ENCODE measurements around the gene LRP1B. TPM values are rescaled to one million over a fixed set of nuclear protein-coding genes. Genes with fewer than 3 reads are reported as not detected.

Gene LRP1B
- polyA plus RNA-seq, 1 of the 3 experiments (the other 2 are of a cell fraction) = 0.28 TPM

GRCh38 chr2:141515931-141516330, 614.9 kb downstream of the LRP1B start:
- no peaks in the 10 kb centered on the region for H3K9me2 ChIP-seq
- no peak for DNase-seq
- TF ChIP-seq TCF12 (IDR thresholded peaks at IDR 0.05) (peak; percentile 64), TEAD4 (IDR thresholded peaks at IDR 0.05; ENCODE audit: borderline replicate concordance, insufficient read depth) (0 out of 2 replicates have a peak, but pooled peaks have one; percentile 31), IRF3 (IDR thresholded peaks at IDR 0.05; ENCODE audit: low read depth, low read length) (no peak), RAD21 (IDR thresholded peaks at IDR 0.05; ENCODE audit: low read length) (no peak), MAX (IDR thresholded peaks at IDR 0.05; ENCODE audit: low read depth) (no peak), SIN3A (IDR thresholded peaks at IDR 0.05; ENCODE audit: borderline replicate concordance, low read depth, low read length) (no peak), EP300 (IDR thresholded peaks at IDR 0.05; ENCODE audit: borderline replicate concordance in 1 of 2, low read depth in 1 of 2, low read length in 1 of 2) (no peak), RCOR1 (IDR thresholded peaks at IDR 0.05; ENCODE audit: low read length) (no peak), RXRA (IDR thresholded peaks at IDR 0.05; ENCODE audit: borderline replicate concordance, low read depth) (no peak), USF1 (IDR thresholded peaks at IDR 0.05; ENCODE audit: borderline replicate concordance, low read depth) (no peak), GATA2 (CRISPR knock-in tag; IDR thresholded peaks at IDR 0.05) (no peak), NFIC (IDR thresholded peaks at IDR 0.05; ENCODE audit: borderline replicate concordance) (peak; percentile 49; the same call in 1 of the 2 replicates), ELF1 (IDR thresholded peaks at IDR 0.05) (no peak), REST (IDR thresholded peaks at IDR 0.05; ENCODE audit: low read depth, low read length) (no peak), NRF1 (IDR thresholded peaks at IDR 0.05; ENCODE audit: low read depth, low read length) (no peak), SMC3 (IDR thresholded peaks at IDR 0.05; ENCODE audit: low read depth, low read length) (no peak), FOXJ3 (CRISPR knock-in tag; IDR thresholded peaks at IDR 0.05) (no peak), MXI1 (IDR thresholded peaks at IDR 0.05; ENCODE audit: low read depth, low read length) (no peak), CHD2 (IDR thresholded peaks at IDR 0.05; ENCODE audit: low read length, partially characterized antibody) (no peak), JUND (IDR thresholded peaks at IDR 0.05) (0 out of 2 replicates have a peak, but pooled peaks have one; percentile 16), POLR2AphosphoS5 (IDR thresholded peaks at IDR 0.05; ENCODE audit: low read depth, low read length) (peak; percentile 34; the same call in 1 of the 2 replicates), TAF1 (IDR thresholded peaks at IDR 0.05; ENCODE audit: borderline replicate concordance, low read depth, low read length) (no peak), USF2 (IDR thresholded peaks at IDR 0.05; ENCODE audit: borderline replicate concordance, low read depth, low read length) (no peak)
- TF ChIP-seq, protein P1, sequence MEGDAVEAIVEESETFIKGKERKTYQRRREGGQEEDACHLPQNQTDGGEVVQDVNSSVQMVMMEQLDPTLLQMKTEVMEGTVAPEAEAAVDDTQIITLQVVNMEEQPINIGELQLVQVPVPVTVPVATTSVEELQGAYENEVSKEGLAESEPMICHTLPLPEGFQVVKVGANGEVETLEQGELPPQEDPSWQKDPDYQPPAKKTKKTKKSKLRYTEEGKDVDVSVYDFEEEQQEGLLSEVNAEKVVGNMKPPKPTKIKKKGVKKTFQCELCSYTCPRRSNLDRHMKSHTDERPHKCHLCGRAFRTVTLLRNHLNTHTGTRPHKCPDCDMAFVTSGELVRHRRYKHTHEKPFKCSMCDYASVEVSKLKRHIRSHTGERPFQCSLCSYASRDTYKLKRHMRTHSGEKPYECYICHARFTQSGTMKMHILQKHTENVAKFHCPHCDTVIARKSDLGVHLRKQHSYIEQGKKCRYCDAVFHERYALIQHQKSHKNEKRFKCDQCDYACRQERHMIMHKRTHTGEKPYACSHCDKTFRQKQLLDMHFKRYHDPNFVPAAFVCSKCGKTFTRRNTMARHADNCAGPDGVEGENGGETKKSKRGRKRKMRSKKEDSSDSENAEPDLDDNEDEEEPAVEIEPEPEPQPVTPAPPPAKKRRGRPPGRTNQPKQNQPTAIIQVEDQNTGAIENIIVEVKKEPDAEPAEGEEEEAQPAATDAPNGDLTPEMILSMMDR (IDR thresholded peaks at IDR 0.05) = no peak
- TF ChIP-seq, protein P2, sequence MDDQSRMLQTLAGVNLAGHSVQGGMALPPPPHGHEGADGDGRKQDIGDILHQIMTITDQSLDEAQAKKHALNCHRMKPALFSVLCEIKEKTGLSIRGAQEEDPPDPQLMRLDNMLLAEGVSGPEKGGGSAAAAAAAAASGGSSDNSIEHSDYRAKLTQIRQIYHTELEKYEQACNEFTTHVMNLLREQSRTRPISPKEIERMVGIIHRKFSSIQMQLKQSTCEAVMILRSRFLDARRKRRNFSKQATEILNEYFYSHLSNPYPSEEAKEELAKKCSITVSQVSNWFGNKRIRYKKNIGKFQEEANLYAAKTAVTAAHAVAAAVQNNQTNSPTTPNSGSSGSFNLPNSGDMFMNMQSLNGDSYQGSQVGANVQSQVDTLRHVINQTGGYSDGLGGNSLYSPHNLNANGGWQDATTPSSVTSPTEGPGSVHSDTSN (IDR thresholded peaks at IDR 0.05) = peak; percentile 51

More at GRCh38 chr2:141515931-141516330, 614.9 kb downstream of the LRP1B start:
- no peak overlapping the region for H3K9ac ChIP-seq
- H3K79me2 ChIP-seq (ENCODE audit: insufficient read depth) = no peaks in the 10 kb centered on the region
- H3K4me3 ChIP-seq (ENCODE audit: low read depth in 2 of 2, low read length in 1 of 2) = no peak overlapping the region
- no peaks in the 10 kb centered on the region for H4K20me1 ChIP-seq (ENCODE audit: insufficient read depth)
- H3K4me2 ChIP-seq = no peak overlapping the region
- no peaks in the 10 kb centered on the region; a peak in 1 of 4 replicates for H3K4me1 ChIP-seq (ENCODE audit: control insufficient read depth in 1 of 2, insufficient read depth in 2 of 2, low read depth in 1 of 2, low read length in 1 of 2)
- H3F3A ChIP-seq (replicated peaks; ENCODE audit: insufficient read depth) = peaks cover 7% of the 10 kb centered on the region
- ChIA-PET POLR2A (no interaction called here), CTCF (interaction anchor here (1.0 kb wide), 1 partner anchor 39 kb away, joined by 4 read pairs; no protein-coding TSS in a partner anchor)
- no peak overlapping the region for H2AFZ ChIP-seq (ENCODE audit: low read depth)
- no peaks in the 10 kb centered on the region for H3K27me3 ChIP-seq (ENCODE audit: insufficient read depth)
- no peaks in the 10 kb centered on the region for H3K36me3 ChIP-seq (replicated peaks in 1 of 2; ENCODE audit: control insufficient read depth in 1 of 2, insufficient read depth in 2 of 2, low read length in 1 of 2)
- H3K9me3 ChIP-seq = no peaks in the 10 kb centered on the region
- no peak overlapping the region; a peak in 1 of 4 replicates for H3K27ac ChIP-seq (ENCODE audit: low read depth in 2 of 2, low read length in 1 of 2)
